Activated naive CD4-positive, alpha-beta T cell treated with anti-CD3 and anti-CD28 coated beads, Interleukin-2, amount 50 U/mL, for 16 hours (primary cell): ENCODE data around the gene FAM120B.

Experiments
- DNase-seq: peaks from one replicate; pipeline ENCODE4 v3.0.0-alpha.2; 2020

FAM120B gene

DNA sequence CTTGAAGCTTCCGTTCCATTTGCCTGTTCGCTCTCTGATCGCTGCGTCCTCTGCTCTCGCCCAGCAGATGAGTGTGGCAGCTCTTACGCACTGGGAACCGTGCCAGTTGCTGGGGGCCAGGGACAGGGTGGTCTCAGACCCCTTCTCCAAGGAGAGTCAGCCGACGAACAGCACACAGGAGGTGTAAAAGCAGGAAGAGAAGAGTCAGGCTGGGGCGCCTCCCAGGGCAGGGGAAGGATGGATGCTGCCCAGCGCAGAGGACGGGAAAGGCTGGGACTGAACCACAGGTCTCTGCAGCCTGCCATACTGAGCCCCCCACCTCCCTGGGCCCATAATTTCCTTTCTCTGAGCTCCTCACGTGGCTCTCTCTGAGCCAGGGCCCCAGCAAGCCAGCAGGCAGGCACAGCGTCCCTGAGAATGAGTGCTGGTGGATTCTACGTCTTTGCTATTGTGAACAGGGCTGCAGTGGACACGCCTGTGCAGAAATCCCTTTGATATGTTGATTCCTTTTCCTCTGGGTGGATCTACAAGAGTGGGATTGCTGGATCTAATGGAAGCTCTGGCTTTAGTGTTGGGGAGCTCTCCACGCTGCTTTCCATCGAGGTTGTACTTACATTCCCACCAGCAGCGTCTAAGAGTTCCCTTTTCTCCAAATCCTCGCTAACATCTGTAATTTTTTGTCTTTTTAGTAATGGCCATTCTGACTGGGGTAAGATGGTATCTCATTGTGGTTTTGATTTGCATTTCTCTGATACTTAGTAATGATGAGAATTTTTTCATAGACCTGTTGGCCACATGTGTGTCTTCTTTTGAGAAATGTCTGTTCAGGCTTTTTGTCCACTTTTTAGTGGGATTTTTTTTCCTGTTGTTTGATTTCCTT lies 142.4 kb downstream of the FAM120B start:
- DNase-seq = no peak

GRCh38 chr6:170449835-170450753 lies 143.5 kb downstream of the FAM120B start:
- no peak for DNase-seq

DNA sequence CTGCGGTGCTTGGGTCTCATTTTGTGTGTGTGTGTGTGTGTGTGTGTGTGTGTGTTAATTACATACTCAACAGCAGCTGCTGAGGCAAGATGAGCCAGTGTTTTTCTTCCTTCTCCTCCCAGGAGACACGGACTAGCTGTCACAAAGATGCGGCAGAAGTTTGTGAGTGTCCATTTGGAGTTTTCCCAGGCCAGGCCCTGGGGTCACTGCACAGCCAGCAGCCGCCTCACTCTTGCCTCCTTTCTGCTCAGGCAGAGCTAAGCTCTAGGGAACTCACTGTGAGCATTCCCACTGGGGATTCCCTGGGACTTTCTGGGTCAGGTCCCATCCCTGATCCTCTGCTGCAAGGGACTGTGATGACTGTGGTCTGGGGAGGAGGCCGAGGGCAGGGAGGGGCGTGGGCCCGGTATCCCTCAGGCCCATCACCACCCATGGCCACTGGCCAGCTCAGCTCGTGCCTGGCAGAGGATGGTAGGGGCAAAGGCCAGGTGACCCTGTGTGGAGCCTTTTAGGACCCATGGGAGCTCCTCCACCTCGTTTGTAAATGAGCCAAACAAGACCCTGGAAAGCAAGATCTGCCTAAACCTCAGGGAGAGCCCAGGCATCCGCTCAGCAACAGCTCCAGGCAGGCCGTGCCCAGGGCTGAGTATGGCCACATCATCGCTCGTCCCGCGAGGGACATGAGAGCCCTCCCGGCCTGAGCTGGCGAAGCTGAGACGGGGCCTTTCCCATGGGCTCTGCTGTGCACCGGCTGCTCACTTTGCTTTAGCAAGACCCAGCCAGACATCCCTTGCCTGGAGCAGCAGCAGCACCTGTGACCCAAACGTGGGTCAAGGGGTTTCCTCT lies 144.6 kb downstream of the FAM120B start:
- no peak for DNase-seq

- no peak for DNase-seq
These were observed 145.4 kb downstream of the FAM120B start for GRCh38 chr6:170451762-170452651.

- DNase-seq = no peak
These were observed 146.4 kb downstream of the FAM120B start for GRCh38 chr6:170452767-170453545.

- no peak for DNase-seq
These were observed 147.3 kb downstream of the FAM120B start for GRCh38 chr6:170453586-170454511.

GRCh38 chr6:170454512-170455285 lies 148.1 kb downstream of the FAM120B start:
- no peak for DNase-seq

GRCh38 chr6:170455335-170455979 lies 148.9 kb downstream of the FAM120B start:
- no peak for DNase-seq

- no peak for DNase-seq
These were observed 149.8 kb downstream of the FAM120B start for GRCh38 chr6:170456334-170456733.
